NCI-H187 (cell line): ENCODE measurements around the gene FRMD4A.
"Not testable (repeated sequence)": the region's sequence is repeated elsewhere in the genome, so short reads cannot be mapped to it uniquely, and the experiment has no call there.

ENCODE experiments used
- DNase-seq, 2 experiments: peaks; one replicate each; lab custom pipeline; 2025; lab: John Stamatoyannopoulos, UW

Gene FRMD4A

GRCh38 chr10:13720699-13721098 is 610.0 kb downstream of the FRMD4A start:
- DNase-seq: no peak

- no peak for DNase-seq
Observed at GRCh38 chr10:13719425-13719824, 611.3 kb downstream of the FRMD4A start.

GRCh38 chr10:13718820-13719219 is 611.9 kb downstream of the FRMD4A start:
- no peak for DNase-seq

- no peak for DNase-seq
Observed at GRCh38 chr10:13717936-13718772, 612.6 kb downstream of the FRMD4A start.

GRCh38 chr10:13717571-13717935 is 613.2 kb downstream of the FRMD4A start:
- no peak for DNase-seq

GRCh38 chr10:13716081-13717071 is 614.3 kb downstream of the FRMD4A start:
- no peak for DNase-seq

GRCh38 chr10:13715596-13715995 is 615.1 kb downstream of the FRMD4A start:
- DNase-seq: not testable (repeated sequence)

- no peak for DNase-seq
Observed at GRCh38 chr10:13715100-13715499, 615.6 kb downstream of the FRMD4A start.

GRCh38 chr10:13712837-13713581 is 617.7 kb downstream of the FRMD4A start:
- no peak for DNase-seq

GRCh38 chr10:13712476-13712836 is 618.3 kb downstream of the FRMD4A start:
- no peak for DNase-seq

- DNase-seq: no peak
Observed at GRCh38 chr10:13711291-13711690, 619.4 kb downstream of the FRMD4A start.

- no peak for DNase-seq
Observed at GRCh38 chr10:13709931-13710650, 620.6 kb downstream of the FRMD4A start.

- DNase-seq: no peak
Observed at GRCh38 chr10:13708256-13708990, 622.3 kb downstream of the FRMD4A start.

- no peak for DNase-seq
Observed at GRCh38 chr10:13707156-13707881, 623.4 kb downstream of the FRMD4A start.

GRCh38 chr10:13706604-13707003 is 624.1 kb downstream of the FRMD4A start:
- DNase-seq: no peak

GRCh38 chr10:13706175-13706574 is 624.5 kb downstream of the FRMD4A start:
- DNase-seq: no peak

GRCh38 chr10:13705526-13706174 is 625.1 kb downstream of the FRMD4A start:
- DNase-seq: no peak

GRCh38 chr10:13704964-13705363 is 625.8 kb downstream of the FRMD4A start:
- no peak for DNase-seq

GRCh38 chr10:13703997-13704536 is 626.7 kb downstream of the FRMD4A start:
- no peak for DNase-seq
